ENCODE results near the gene CXorf58.

DNA sequence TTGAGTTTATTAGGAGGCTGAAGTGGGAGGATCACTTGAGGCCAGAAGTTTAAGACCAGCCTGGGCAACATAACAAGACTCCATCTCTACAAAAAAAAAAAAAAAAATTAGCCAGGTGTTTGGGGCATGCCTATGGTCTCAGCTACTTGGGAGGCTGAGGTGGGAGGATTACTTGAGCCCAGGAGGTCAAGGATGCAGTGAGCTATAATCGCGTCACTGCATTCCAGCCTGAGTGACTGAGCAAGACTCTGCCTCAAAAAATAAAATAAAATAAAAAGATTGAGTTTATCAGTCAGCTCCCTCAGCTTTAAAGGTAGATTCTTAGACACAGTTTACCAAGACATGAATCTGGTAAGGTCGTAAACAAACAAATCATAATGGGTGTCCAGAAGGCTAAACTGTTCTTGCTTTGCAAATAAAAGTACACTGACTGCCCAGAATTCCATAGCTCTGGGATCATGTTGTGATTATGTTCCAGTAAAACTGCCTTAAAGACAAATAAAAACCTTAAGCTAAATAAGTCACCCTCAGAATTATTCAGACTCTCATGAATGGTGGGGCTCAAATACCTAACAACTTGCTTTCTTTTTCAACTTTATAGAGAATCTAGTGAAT, 18.8 kb upstream of the CXorf58 start:
- no peak for TF ChIP-seq POLR2A (IDR thresholded peaks at IDR 0.05)
- TF ChIP-seq, protein P1, sequence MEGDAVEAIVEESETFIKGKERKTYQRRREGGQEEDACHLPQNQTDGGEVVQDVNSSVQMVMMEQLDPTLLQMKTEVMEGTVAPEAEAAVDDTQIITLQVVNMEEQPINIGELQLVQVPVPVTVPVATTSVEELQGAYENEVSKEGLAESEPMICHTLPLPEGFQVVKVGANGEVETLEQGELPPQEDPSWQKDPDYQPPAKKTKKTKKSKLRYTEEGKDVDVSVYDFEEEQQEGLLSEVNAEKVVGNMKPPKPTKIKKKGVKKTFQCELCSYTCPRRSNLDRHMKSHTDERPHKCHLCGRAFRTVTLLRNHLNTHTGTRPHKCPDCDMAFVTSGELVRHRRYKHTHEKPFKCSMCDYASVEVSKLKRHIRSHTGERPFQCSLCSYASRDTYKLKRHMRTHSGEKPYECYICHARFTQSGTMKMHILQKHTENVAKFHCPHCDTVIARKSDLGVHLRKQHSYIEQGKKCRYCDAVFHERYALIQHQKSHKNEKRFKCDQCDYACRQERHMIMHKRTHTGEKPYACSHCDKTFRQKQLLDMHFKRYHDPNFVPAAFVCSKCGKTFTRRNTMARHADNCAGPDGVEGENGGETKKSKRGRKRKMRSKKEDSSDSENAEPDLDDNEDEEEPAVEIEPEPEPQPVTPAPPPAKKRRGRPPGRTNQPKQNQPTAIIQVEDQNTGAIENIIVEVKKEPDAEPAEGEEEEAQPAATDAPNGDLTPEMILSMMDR (IDR thresholded peaks at IDR 0.05), result no peak

All from vagina (tissue), 2 donors.